HCEC 1CT (cell line): ENCODE data around the gene WDR5.
A peak's percentile ranks its signal among the peaks of the same experiment; 100 is the strongest.
"Not testable (repeated sequence)": the region's sequence is repeated elsewhere in the genome, so short reads cannot be mapped to it uniquely, and the experiment has no call there.

Source experiments
- DNase-seq: peaks from one replicate; pipeline ENCODE4 v3.0.0-alpha.2; 2017

Gene WDR5

DNA sequence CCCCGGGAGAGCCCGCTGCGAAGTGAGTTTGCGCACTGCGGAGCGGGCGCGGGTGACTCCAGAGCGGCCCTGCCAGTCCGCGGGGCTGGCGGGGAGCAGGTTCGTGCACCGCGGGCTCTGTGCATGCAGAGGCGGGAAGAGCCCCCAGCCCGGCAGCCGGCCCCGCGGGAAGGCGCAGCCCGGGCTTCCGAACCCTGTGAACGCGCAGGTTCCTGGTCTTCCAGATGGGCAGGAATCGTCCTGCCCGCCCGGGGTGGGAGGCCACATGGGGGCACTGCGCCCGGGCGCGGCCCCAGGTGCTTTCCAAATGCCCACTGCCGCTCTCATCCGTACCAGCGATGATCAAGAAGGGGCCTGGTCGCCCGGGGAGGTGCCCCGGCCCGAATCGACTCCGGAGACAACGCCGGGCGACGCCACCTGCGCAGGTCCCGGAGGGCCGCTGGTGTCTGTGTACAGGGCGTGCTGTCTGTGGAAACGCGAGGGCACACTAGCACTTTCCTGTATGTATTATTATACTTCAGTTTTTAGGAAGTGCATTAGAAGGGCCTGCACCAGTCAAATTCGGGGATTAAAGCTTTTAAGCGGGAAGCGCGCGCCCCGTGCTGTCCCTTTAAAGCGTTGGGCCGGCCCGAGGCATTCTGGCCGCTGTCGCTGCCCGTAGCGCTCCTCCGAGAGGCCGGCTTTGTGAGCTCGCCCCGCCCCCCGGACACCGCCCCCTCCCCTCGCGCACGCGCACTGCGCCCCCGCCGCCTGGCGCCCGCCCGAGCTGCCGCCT is at the start of gene WDR5:
TSS of gene WDR5 (plus strand) at position 740 of the 775 bp plus-strand sequence. CDS start 3,796 bp downstream, outside the sequence.
- DNase-seq: peak; percentile 85

DNA sequence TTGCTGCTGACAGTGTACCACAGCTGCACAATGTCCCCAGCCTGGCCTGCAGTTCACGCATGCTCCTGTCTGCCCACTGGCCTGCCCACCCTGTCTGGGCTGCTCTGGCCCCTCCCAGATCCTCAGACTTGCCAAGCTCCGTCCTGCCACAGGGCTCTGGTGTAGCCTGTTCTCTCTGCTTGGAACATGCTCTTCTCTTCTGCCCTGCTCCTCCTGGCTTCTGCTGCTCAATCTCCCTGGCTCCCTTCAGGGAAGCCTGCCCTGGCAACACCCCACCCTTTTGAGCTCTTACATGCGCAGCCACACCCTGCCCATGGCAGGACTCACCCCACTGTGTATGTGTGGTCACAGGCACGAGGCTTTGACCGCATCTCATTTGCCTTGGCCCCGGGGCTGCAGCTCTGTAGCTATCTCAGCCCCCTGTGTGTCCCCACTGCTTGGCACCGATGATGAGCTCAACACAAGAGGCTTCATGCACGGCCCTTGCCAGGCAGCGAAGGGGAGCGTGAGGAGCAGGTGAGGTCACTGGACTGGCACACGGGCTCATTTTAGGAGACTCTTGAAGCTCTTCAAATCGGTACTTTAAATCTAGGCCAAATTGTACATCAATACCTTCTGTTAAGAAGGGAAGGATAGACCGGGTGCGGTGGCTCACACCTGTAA is 47.7 kb upstream of the WDR5 start:
- no peak for DNase-seq

DNA sequence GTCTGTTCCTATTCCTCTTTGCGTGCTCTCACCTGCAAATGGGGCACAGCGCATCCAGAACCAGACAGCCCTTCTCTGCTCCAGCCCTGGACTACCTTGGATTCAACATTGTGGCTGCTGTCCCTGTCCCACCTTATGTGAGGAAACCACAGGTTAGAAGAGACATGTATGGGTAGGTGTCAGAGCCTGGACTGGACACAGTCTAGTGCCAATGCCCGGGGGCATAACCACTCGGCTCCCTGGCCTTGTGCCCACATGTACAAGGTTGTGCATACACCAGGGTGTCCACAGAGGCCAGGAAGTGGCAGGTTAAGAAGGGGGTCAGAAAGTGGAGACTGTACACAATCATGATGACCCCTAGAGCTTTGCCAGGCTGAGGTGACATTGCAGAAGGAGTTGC is 45.9 kb upstream of the WDR5 start:
- no peak for DNase-seq

DNA sequence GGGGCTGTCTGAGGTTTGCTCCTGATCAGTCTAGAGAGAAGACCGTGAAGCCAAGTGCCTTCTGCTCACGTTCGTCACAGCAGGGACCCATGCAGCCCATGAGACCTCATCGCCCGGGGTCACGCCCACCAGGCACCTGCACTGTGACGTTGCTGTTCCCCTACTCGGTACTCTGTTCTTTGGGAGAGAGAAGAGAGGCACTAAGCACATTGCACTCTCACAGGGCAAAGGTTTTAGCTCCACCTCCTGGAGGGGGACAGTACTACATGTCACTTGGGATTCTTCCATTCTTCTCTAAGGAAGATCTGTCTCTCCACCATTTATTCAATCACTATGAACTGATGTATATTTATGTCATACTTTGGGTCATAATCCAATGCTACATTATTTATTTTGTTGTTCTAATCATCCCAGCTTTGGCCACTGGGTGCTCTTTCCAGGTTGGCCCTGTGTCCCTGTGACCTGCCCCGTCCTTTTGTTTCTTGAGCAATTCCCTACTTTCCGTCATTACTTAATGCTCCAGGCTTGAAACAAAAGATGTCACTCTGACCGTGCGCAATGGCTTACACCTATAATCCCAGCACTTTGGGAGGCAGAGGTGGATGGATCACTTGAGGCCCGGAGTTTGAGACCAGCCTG is 36.6 kb upstream of the WDR5 start:
- peak; percentile 5 for DNase-seq

DNA sequence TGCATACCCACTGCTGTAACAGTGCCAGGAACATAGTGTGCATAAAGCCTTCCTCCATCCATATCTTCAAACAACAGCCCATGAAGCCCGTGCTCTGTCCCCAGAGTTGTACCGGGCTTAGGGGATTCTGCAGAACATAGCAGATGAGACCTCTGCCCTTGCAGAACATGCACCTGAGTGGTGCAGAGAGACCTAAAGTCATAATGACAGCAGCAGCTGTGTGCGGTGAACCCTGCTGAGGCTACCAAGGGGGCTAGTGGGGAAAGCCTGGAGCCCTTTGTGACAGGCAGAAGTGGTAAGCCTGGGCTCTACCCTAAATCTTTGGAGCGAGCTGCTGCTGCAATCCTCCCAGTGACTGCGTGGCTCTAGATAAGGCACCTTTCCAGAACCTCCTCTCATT is 35.8 kb upstream of the WDR5 start:
- DNase-seq: no peak

DNA sequence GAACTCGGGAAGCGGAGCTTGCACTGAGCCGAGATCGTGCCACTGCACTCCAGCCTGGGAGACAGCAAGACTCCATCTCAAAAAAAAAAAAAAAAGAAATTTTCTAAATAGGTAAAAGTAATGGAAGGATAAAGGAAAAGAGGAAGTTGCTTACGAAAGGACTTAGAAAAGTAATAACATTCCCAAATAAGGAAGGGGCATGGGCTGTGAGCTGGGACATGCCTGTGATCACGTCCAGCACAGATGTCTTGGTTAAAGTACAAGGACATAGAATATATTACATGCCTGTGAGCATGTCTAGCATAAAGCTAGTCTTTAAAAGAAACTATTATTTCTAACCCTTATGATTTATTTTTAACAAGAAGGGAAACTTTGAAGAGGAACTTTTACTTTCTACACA is 34.7 kb upstream of the WDR5 start:
- DNase-seq: not testable (repeated sequence)

DNA sequence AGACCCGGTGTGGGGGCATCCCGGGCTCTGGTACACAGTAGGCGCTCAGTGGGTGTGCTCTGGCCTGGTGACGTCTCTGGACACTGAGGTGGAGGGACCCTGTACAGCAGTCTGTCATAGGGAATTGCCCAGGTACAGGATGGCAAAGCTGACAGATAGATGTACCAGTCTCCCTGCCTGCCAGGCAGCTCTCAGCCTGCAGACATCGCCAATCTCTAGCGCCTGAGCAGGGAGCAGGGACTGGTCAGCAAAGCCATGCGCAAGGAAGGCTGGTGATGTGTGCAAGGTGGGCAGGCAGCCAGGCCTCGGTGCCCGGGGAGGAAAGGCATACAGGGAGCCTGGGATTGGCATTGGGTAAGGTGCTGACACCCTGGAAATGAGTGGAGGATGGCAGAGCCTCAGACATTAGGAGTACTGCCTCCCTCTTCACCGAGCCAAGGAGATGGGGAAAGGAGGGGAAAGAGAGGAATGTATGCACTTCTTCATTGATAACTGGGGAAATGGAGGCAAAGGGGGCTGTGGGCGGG is 34.2 kb upstream of the WDR5 start:
- DNase-seq: no peak

DNA sequence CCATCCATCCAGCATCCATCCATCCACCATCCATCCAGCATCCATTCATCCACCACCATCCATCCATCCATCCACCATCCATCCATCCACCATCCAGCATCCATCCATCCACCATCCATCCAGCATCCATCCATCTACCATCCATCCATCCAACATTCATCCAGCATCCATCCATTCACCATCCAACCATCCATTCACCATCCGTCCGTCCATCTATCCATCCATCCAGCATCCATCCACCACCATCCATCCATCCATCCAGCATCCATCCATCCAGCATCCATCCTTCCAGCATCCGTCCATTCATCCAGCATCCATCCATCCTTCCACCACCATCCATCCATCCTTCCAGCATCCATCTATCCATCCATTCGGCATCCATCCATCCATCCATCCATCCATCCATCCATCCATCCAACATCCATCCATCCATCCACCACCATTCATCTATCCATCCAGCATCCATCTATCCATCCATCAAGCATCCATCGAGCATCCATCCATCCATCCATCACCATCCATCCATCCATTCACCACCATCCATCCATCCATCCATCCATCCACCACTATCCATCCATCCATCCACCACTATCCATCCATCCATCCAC is 32.4 kb upstream of the WDR5 start:
- DNase-seq: no peak

DNA sequence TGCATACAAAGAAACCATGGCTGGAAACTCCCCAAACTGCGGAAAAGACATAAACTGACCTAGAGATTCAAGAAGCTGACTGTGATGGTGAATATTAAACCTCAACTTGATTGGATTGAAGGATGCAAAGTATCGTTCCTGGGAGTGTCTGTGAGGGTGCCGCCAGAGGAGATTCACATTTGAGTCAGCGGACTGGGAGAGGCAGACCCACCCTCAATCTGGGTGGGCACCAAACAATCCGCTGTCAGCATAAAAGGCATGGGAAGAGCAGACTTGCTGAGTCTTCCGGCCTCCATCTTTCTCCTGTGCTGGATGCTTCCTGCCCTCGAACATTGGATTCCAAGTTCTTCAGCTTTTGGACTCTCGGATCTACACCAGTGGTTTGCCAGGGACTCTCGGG is 24.8 kb upstream of the WDR5 start:
- DNase-seq: no peak

DNA sequence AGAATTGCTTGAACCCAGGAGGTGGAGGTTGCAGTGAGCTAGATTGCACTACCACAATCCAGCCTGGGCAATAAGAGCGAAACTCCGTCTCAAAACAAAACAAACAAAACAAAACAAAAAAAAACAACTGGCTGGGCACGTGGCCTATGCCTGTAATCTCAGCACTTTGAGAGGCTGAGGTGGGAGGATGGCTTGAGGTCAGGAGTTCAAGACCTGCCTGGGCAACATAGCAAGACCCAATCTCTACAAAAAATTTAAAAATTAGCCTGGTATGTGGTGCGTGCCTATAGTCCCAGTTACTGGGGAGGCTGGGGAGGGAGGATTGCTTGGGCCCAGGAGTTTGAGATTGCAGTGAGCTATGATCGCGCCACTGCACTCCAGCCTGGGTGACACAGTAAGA is 23.3 kb upstream of the WDR5 start:
- DNase-seq: no peak

DNA sequence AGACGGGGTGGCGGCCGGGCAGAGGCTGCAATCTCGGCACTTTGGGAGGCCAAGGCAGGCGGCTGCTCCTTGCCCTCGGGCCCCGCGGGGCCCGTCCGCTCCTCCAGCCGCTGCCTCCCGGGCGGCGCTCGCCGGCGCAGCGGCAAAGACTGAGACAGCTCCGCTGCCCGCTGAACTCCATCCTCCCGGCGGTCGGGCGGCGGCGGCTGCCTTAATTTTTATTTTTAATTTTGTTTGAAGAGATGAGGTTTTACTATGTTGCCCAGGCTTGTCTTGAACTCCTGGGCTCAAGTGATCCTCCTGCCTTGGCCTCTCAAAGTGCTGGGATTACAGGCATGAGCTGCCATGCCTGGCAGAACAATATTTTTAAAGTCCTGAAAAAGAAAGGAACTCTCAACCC is 16.9 kb upstream of the WDR5 start:
- DNase-seq: not testable (repeated sequence)

DNA sequence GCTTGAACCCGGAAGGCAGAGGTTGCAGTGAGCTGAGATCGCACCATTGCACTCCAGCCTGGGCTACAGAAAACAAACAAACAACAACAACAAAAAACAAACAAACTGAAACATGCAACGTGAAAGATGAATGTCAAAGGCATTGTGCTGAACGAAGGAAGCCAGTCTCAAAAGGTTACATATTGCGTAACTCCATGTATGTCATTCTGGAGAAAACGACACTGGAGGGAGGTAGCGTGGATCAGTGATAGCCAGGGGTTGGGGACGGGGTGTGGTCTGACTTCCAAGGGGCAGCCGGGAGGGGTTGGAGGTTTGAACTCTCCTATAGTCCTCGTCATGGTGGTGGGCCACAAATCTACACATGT is 12.1 kb upstream of the WDR5 start:
- DNase-seq: no peak

DNA sequence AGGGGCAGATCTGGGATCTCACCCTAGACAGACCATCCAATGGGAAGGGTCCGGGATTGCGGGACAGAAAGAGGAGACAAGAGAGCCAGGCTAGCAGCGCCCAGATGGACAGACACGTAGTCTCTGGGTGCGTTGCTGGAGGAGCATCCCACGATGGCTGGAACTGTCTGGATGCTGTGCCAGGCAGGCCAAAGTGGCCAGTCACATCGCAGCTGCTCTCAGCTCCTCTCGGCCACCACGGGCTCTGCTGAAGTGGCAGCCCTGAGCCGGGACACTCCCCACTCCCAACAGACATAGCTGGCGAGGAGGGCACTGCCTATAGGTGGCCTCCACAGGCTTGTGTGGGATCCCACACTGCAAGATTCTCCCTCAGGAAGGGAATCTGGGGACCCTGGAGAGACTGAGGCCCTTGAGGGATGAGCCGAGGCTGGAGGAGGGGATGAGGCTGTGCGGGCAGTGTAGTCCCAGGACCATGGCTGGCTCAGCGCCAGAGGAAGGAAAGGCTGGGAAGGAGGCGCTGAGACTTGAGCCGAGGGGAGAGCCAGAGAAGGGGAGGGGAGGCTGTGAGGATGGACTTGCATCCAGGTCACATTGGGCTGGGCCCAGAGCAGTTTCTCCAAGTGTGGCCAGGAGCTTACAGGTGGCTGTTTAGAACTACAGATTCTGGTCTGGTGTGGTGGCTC is 10.3 kb upstream of the WDR5 start:
- DNase-seq: no peak

DNA sequence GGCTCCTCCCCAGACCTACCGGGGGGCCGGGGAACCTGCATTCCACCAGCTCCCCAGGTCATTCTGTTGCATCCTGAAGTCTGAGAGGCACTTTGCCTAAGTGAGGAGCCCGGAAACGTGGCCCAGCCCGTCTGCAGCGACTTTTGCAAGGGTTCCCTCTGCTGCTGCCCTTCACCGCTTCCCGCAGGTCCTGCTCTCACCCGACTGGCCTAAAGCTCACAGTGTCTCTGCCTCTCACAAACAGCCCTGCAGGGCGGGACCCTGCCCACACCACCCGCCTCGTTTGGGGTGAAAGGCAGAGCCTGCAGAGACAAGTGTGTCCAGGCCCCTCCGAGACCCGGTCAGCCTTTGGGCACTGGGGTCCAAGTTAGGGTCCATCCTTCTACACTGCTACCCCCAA is 9.5 kb upstream of the WDR5 start:
- no peak for DNase-seq

DNA sequence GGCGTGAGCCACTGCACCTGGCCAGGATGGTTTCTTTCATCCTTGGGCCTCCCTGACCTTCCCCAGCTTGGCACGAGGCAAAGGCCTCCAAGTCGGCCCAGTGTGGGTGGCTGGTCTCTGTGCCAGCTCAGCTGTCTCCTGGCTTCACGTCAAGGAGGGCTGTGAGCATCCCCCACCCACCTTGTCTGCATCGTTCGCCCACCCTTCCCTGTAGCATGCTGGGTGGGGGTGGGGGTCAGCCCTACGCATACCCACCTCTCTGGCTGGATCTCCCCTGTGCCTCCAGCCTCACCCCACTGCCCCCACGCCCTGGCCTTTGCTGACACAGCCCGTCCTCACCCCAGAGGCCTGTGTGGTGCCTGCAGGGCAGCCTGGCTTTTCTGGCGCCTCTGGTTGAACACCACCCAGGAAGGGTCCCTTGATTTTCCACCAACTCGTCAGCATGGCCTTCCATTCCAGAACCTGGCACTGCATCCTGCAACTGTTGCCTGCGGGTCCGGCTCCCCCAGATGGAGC is 8.8 kb upstream of the WDR5 start:
- DNase-seq: no peak

DNA sequence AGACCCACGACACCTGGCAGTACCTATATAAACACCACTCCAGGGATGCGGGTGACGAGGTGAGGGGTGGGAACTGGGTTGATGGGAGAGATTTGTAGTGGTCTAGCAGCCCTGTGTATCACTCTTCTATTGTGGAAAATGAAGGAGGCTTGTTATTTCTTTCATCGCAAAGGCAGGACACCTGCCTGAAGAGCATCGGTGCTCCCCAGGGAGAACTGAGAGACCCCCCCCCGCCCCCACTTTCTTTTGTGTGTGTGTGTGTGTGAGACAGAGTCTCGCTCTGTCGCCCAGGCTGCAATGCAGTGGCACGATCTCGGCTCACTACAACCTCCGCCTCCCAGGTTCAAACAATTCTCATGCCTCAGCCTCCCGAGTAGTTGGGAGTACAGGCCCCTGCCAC is 8.3 kb upstream of the WDR5 start:
- DNase-seq: no peak

DNA sequence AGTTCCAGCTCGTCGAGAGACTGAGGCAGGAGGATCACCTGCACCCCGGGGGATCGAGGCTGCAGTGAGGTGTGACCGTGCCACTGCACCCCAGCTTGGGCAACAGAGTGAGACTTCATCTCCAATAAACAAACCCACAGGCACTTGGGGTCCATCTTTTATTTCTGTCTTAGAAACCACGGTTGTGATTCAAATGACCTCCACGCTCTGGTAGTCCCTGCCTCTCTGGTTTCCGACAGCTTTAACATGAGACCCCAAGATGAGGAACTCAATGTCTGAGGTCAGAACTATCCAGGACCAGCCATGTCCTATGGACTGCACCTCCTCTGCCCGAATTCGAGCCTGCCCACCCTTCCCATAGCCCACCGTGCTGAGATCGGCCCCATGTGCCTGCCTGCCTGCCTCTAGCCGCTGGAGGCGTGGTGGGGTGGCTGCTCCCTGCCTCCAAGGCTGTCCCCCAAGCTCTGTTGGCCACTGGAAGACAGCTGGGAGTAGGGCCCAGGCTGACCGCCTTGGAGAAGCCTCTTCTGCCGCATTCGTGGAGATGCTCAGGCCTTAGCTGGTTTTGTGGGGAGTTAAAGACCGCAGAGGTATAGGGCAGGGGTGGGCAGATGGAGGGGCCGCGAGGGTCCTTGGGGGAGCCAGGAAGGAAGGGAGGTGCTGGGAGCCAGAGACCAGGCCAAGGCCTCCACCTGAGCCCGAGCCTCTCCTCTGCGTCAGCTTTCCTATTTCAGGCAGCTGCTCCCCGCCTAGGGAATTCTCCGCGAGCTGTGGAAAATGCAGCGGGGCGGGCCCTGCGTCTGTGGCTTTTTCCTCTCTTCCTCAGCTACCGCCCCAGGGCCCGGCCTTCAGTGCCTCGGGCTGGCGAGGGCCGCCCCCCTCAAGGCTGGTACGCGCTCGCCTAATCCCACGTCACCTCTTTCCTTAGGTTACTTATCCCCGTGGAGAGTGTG is 6.9 kb upstream of the WDR5 start:
- no peak for DNase-seq

DNA sequence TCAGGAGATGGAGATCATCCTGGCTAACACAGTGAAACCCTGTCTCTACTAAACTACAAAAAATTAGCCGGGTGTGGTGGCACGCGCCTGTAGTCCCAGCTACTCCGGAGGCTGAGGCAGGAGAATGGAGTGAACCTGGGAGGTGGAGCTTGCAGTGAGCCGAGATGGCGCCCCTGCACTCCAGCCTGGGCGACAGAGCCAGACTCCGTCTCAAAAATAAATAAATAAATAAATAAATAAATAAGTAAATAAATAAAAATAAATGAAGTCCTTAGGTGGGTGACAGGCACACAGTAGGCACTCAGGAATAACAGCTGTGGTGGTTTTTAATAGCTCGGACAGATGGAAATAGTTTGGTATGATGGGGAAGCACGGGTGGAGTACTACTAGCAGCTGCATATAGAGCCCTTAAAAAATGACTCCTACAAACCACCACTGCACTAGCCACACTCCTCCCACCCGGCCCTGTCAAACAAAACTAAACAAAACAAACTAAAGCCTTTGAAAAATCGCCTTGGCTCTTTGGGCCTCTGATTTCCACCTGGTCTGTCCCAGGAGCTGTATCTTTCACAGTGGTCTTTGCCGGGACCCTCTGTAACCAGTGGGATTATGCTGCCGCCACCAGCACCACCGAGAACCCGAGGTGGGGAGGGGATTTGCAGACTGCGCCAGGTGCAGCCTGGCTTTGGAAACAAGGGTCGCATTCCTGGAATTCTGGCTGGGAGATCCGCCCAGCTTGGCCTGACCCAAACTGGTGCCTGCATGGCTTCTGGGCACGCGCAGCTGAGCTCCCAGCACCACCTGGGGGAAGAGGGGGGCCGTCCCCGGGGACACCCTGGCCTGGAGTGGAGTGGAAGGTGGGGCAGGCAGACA is 5.1 kb upstream of the WDR5 start:
- no peak for DNase-seq

DNA sequence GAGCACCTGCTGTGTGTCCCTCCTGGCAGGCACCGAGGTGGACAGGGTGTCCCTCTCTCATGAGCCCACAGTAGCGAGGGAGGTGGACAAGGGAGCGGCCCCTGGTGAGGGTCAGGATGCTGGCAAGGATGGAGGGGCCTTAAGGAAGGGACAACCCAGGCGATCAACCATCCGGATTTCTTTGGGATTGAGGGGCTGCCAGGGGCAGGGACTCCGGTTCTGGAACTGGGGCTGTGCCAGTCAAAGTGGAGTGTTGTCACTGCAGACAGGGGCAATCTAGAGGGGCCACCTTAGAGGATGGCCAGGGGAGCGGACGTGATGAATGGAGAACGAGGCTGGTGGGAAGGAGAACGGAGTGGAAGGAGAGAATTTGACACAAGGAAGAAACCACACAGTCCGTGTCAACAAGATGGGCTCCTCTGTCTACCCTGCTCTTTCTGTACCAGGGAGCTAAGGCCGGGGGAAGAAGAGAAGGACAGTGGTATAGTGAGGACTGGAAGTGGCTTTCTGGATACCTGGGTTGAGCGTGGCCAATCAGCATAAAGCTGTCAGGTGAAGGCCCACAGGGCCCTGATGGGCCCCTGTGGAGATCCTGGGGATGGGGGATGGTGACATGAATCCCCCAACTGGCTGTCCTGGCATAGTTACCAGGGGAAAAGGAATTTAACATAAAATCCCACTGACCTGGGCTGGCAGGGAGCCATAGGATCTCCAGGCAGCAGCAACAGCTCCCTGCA is 4.2 kb upstream of the WDR5 start:
- DNase-seq: no peak
